Smooth muscle cell (in vitro differentiated cells): ENCODE measurements around the gene HERC5. TPM values are rescaled to one million over a fixed set of nuclear protein-coding genes. Genes with fewer than 3 reads are reported as not detected.

ENCODE experiments used
- DNase-seq: peaks from one replicate; lab custom pipeline; 2025; ENCODE audit not compliant: unreplicated experiment; lab: John Stamatoyannopoulos, UW
- H2AFZ ChIP-seq: fragments of 200-600 bp; sonication (generic); 2 replicates; pipeline ENCODE4 v1.6.0; 2016; ENCODE audit warnings: antibody characterized with exemption, low read depth, mild to moderate bottlenecking
- H3F3A ChIP-seq: fragments of 200-600 bp; sonication (generic); 2 replicates; pipeline ENCODE4 v1.6.0; 2017; ENCODE audit warnings: antibody characterized with exemption, low read depth
- H3K27ac ChIP-seq: fragments of 200-600 bp; sonication (generic); 2 replicates; pipeline ENCODE4 v1.5.1; 2016; ENCODE audit warnings: low read depth, mild to moderate bottlenecking
- H3K27me3 ChIP-seq: fragments of 200-600 bp; sonication (generic); 2 replicates; pipeline ENCODE4 v1.6.1; 2016; ENCODE audit warnings: low read depth, mild to moderate bottlenecking
- H3K36me3 ChIP-seq: fragments of 200-600 bp; sonication (generic); 2 replicates; pipeline ENCODE4 v1.5.1; 2016; ENCODE audit warnings: low read depth
- H3K4me1 ChIP-seq: fragments of 200-600 bp; sonication (generic); 2 replicates; pipeline ENCODE4 v1.5.1; 2016; ENCODE audit warnings: low read depth
- H3K4me2 ChIP-seq: fragments of 200-600 bp; sonication (generic); 2 replicates; pipeline ENCODE4 v1.6.0; 2016; ENCODE audit warnings: mild to moderate bottlenecking
- H3K4me3 ChIP-seq: fragments of 200-600 bp; sonication (generic); 2 replicates; pipeline ENCODE4 v1.5.1; 2016; ENCODE audit warnings: mild to moderate bottlenecking
- H3K79me2 ChIP-seq: fragments of 200-600 bp; sonication (generic); 2 replicates; pipeline ENCODE4 v1.6.0; 2016; ENCODE audit warnings: low read depth, mild to moderate bottlenecking
- H3K9ac ChIP-seq: fragments of 200-600 bp; sonication (generic); 2 replicates; pipeline ENCODE4 v1.6.0; 2016; ENCODE audit warnings: low read depth
- H3K9me3 ChIP-seq: fragments of 200-600 bp; sonication (generic); replicated peaks from 2 replicates; pipeline ENCODE4 v1.5.1; 2016; ENCODE audit warnings: low read depth
- H4K20me1 ChIP-seq: fragments of 200-600 bp; sonication (generic); 2 replicates; pipeline ENCODE4 v1.6.0; 2016; ENCODE audit warnings: low read depth
- WGBS: methylation state at CpG from one replicate; pipeline ENCODE4 v1.1.7; 2016; ENCODE audit warnings: low lambda C conversion rate; 5-methylcytosine and 5-hydroxymethylcytosine counted together
- polyA plus RNA-seq: library from polyadenylated mRNA; unstranded; fragments of >200 nt; fragmentation: Nextera tagmentation; extraction: Ambion mirVana; gene quantifications from 2 replicates; pipeline ENCODE4 v1.2.1, GENCODE V29; 2016
- total RNA-seq: library from RNA; depleted of rRNA; stranded (reverse); fragments of >200 nt; gene quantifications from 2 replicates; pipeline ENCODE4 v1.2.3, GENCODE V29; 2014
- TF ChIP-seq, protein P1 (sequence below): fragments of 200-600 bp; sonication (generic); IDR thresholded peaks from 2 replicates; pipeline ENCODE4 v1.5.1; 2017; ENCODE audit warnings: borderline replicate concordance, mild to moderate bottlenecking, antibody characterized with exemption; ENCODE audit not compliant: insufficient read depth, poor library complexity, severe bottlenecking

Gene HERC5
- total and polyA plus RNA-seq, 2 experiments from 2014 or later, result 0.69 to 1.0 TPM

DNA sequence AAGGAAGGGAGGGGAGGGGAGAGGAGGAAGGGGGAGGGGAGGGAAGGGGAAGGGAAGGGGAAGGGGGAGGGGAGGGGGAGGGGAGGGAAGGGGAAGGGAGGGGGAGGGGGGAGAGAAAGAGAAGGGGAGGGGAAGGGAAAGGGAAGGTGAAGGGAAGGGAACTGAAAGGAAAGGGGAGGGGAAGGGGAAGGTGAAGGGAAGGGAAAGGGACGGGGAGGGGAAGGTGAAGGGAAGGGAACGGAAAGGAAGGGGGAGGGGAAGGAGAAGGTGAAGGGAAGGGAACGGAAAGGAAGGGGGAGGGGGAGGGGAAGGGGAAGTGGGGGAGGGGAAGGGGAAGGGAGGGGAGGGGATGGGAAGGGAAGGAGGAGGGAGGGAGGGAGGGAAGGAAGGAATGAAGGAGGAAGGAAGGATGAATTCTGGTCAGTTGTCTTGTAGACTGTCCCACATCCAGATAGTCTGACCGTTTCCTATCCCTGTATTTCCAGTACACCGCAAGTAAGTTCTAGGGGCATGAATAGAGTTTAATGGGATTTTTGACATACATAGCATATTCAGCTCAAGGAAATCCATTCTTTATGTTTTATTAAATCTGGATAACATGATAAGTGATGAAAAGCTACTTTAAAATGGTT lies 20.4 kb downstream of the HERC5 start:
- no peak overlapping the region for H3K9ac ChIP-seq
- no peak for DNase-seq
- no peaks in the 10 kb centered on the region for H3K9me3 ChIP-seq
- H3K4me1 ChIP-seq, result no peaks in the 10 kb centered on the region
- no peak overlapping the region for H2AFZ ChIP-seq
- no peak overlapping the region for H3K4me2 ChIP-seq
- no peak overlapping the region for H3K4me3 ChIP-seq
- no peak overlapping the region for H3K27ac ChIP-seq
- no peaks in the 10 kb centered on the region for H3K27me3 ChIP-seq
- no peaks in the 10 kb centered on the region for H4K20me1 ChIP-seq
- TF ChIP-seq, protein P1, sequence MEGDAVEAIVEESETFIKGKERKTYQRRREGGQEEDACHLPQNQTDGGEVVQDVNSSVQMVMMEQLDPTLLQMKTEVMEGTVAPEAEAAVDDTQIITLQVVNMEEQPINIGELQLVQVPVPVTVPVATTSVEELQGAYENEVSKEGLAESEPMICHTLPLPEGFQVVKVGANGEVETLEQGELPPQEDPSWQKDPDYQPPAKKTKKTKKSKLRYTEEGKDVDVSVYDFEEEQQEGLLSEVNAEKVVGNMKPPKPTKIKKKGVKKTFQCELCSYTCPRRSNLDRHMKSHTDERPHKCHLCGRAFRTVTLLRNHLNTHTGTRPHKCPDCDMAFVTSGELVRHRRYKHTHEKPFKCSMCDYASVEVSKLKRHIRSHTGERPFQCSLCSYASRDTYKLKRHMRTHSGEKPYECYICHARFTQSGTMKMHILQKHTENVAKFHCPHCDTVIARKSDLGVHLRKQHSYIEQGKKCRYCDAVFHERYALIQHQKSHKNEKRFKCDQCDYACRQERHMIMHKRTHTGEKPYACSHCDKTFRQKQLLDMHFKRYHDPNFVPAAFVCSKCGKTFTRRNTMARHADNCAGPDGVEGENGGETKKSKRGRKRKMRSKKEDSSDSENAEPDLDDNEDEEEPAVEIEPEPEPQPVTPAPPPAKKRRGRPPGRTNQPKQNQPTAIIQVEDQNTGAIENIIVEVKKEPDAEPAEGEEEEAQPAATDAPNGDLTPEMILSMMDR, result no peak
- 88% methylated on average over 2 of the region's 5 CpGs for WGBS
- no peaks in the 10 kb centered on the region for H3K36me3 ChIP-seq
- no peaks in the 10 kb centered on the region for H3F3A ChIP-seq
- H3K79me2 ChIP-seq, result no peaks in the 10 kb centered on the region

DNA sequence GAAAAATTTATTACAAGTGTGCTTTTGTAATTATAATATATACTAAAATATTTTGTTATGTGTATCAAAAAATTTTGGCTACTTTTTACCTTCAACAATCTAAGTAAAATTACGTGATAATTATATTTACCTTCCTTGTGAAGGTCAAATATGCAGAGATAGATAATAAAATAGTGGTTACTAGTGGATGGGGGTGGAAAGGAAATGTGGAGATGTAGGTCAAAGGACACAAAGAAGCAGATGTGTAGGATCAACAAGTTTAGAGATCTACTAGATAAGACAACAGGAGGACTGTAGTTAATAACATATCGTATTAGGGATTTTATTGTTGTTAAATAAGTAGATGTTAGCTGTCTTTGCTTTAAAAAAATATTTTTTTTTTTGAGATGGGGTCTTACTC lies 21.3 kb downstream of the HERC5 start:
- H3K4me1 ChIP-seq, result no peaks in the 10 kb centered on the region
- no peak overlapping the region for H3K4me3 ChIP-seq
- no peaks in the 10 kb centered on the region for H4K20me1 ChIP-seq
- no peak for DNase-seq
- TF ChIP-seq, protein P1, result no peak
- 97% methylated on average over 2 of the region's 2 CpGs for WGBS
- no peaks in the 10 kb centered on the region for H3F3A ChIP-seq
- H3K9me3 ChIP-seq, result no peaks in the 10 kb centered on the region
- H2AFZ ChIP-seq, result no peak overlapping the region
- no peak overlapping the region for H3K4me2 ChIP-seq
- H3K79me2 ChIP-seq, result no peaks in the 10 kb centered on the region
- H3K27me3 ChIP-seq, result no peaks in the 10 kb centered on the region
- H3K9ac ChIP-seq, result no peak overlapping the region
- no peaks in the 10 kb centered on the region for H3K36me3 ChIP-seq
- H3K27ac ChIP-seq, result no peak overlapping the region

DNA sequence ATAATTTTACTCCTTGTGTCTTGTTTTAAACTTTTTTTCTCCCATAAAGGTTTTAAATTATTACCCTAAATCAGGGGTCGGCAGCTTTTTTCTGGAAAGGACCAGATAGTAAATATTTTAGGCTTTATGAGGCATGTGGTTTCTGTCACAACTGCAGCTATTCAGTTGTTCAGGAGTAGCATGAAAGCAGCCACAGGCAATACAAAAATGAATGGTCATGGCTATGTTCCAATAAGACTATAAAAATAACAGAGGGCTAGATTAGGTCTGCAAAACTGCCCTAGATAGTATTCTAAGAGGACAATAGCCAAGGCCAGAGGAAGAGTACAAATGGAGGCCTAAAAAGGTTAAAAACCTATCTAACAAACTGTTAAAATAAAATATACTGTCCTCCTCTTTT lies 24.6 kb downstream of the HERC5 start:
- Histone ChIP-seq H3K36me3 (no peaks in the 10 kb centered on the region), H3K9ac (no peak overlapping the region), H3F3A (no peaks in the 10 kb centered on the region), H3K79me2 (no peaks in the 10 kb centered on the region), H4K20me1 (no peaks in the 10 kb centered on the region), H3K4me1 (no peaks in the 10 kb centered on the region), H3K27ac (no peak overlapping the region), H3K27me3 (no peaks in the 10 kb centered on the region), H2AFZ (no peak overlapping the region), H3K4me2 (no peak overlapping the region), H3K4me3 (no peak overlapping the region), H3K9me3 (no peaks in the 10 kb centered on the region)
- TF ChIP-seq, protein P1, result no peak
- no peak for DNase-seq
- WGBS, result 27% methylated on average over 1 of the region's 1 CpG

DNA sequence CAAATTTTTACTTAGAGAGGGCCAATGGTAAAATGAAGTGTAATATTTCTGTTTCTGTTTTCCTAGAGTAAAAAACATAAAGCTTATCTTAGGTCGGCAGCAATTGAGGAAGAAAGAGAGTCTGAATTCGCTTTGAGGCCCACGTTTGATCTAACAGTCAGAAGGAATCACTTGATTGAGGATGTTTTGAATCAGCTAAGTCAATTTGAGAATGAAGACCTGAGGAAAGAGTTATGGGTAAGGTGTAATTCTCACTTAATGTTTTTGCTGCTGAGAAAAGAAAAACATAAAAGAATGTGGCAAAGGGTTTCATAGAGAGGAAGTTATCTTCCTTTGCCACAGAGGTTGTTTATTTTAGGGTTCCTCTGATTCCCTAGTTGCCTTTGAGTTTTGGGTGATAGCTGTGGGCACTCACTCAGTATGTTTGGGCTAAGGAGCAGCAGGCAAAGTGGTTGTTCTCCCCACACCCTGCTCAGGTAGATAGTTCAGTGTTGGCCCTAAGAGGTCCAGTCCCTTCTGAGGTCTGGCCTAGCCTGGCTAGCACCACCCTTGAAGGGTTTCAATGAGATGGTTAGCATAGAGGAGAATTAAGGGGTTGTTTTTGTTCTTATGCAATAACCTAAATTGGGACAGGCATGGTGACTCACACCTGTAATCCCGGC lies 32.3 kb downstream of the HERC5 start:
- H3K79me2 ChIP-seq, result no peaks in the 10 kb centered on the region
- no peaks in the 10 kb centered on the region for H4K20me1 ChIP-seq
- H3K4me2 ChIP-seq, result no peak overlapping the region
- H3K9ac ChIP-seq, result no peak overlapping the region
- H3K4me1 ChIP-seq, result no peaks in the 10 kb centered on the region
- H3K27ac ChIP-seq, result no peak overlapping the region
- no peak overlapping the region for H2AFZ ChIP-seq
- no peaks in the 10 kb centered on the region for H3K27me3 ChIP-seq
- WGBS, result 93% methylated on average over 4 of the region's 4 CpGs
- no peaks in the 10 kb centered on the region for H3K9me3 ChIP-seq
- no peak overlapping the region for H3K4me3 ChIP-seq
- no peaks in the 10 kb centered on the region for H3K36me3 ChIP-seq
- DNase-seq, result no peak
- no peaks in the 10 kb centered on the region for H3F3A ChIP-seq
- TF ChIP-seq, protein P1, result no peak
